GM12874 (cell line): ENCODE data around the gene DDX18.

Experiments
- TF ChIP-seq, protein P1 (sequence below): IDR thresholded peaks from 2 replicates; pipeline ENCODE4 v1.5.1; 2011; ENCODE audit warnings: low read depth, mild to moderate bottlenecking, control low read depth, low read length, moderate library complexity; ENCODE audit not compliant: insufficient read depth

The DDX18 gene

GRCh38 chr2:117786520-117786919, 28.0 kb upstream of the DDX18 start:
- TF ChIP-seq, protein P1, sequence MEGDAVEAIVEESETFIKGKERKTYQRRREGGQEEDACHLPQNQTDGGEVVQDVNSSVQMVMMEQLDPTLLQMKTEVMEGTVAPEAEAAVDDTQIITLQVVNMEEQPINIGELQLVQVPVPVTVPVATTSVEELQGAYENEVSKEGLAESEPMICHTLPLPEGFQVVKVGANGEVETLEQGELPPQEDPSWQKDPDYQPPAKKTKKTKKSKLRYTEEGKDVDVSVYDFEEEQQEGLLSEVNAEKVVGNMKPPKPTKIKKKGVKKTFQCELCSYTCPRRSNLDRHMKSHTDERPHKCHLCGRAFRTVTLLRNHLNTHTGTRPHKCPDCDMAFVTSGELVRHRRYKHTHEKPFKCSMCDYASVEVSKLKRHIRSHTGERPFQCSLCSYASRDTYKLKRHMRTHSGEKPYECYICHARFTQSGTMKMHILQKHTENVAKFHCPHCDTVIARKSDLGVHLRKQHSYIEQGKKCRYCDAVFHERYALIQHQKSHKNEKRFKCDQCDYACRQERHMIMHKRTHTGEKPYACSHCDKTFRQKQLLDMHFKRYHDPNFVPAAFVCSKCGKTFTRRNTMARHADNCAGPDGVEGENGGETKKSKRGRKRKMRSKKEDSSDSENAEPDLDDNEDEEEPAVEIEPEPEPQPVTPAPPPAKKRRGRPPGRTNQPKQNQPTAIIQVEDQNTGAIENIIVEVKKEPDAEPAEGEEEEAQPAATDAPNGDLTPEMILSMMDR = no peak

DNA sequence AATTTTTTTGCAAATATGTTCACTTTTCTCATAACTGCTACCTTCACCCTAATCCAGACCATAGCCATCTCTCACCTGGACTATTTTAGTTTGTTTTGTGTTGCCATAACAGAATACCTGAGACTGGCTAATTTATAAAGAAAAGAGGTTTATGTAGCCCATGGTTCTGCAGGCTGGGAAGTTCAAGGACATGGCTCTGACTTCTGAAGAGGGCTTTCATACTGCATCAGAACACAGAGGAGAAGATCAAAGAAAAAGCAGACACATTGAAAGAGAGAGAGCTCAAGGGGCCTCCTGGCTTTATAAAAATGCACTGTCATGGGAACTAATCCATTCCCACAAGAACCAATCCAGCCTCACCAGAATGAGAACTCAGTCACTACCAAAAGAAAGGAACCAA, 25.0 kb upstream of the DDX18 start:
- TF ChIP-seq, protein P1 = no peak

DNA sequence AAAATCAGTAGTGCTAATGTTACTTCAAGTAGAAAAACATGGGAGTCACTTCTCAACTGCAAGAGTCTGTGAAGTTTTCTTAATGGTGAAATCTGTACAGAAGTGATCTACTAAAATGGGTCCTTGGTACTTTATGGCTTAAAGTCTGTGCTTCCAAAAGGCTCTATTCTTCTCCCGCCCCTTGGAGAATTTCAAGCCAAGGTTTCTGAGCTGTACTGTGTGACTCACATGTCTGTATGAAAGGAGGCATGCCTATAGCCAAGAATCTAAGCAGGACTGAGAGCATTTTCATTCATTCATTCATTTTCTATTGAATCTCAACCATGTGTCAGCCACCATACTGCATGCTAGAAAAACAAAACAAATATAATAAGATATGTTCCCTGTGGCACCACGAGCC, 19.8 kb upstream of the DDX18 start:
- TF ChIP-seq, protein P1 = no peak

GRCh38 chr2:117801826-117802225, 12.7 kb upstream of the DDX18 start:
- TF ChIP-seq, protein P1 = no peak

- TF ChIP-seq, protein P1 = no peak
Observed at GRCh38 chr2:117812443-117812842, 2.0 kb upstream of the DDX18 start.

- TF ChIP-seq, protein P1 = no peak
Observed at GRCh38 chr2:117815946-117816345, 1.5 kb downstream of the DDX18 start.

DNA sequence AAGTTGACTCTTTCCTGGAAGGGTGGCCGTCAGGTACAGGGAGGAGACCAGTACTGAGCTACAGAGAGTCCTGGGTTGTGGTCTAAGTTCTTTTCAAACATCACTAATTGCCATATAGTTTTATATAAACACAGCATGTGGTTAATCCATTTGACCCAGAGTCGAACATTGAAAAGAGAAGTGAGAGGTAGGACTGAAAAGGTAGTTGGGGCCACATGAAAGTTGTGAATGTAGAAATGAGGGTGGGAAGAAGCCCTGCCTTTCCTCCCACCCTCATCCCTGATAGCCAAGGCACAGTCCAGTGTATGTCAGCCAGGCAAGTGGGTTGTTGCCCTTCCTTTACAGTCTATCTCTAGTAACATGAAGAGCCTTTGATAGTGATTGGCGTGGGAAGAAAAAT, 4.4 kb downstream of the DDX18 start:
- TF ChIP-seq, protein P1 = no peak

GRCh38 chr2:117820444-117820843, 6.0 kb downstream of the DDX18 start:
- TF ChIP-seq, protein P1 = no peak
